GM12873 (cell line): ENCODE measurements around the gene NEDD4L.
A peak's percentile ranks its signal among the peaks of the same experiment; 100 is the strongest.

Experiments used
- CTCF ChIP-seq: IDR thresholded peaks from 2 replicates; pipeline ENCODE4 v1.5.1; 2012; ENCODE audit warnings: low read depth, mild to moderate bottlenecking, moderate library complexity, low read length, control low read depth; ENCODE audit not compliant: insufficient read depth; ENCODE audit errors: missing control alignments

Gene NEDD4L

GRCh38 chr18:58048081-58048642, 4.1 kb downstream of the NEDD4L start:
- TF ChIP-seq CTCF: no peak

DNA sequence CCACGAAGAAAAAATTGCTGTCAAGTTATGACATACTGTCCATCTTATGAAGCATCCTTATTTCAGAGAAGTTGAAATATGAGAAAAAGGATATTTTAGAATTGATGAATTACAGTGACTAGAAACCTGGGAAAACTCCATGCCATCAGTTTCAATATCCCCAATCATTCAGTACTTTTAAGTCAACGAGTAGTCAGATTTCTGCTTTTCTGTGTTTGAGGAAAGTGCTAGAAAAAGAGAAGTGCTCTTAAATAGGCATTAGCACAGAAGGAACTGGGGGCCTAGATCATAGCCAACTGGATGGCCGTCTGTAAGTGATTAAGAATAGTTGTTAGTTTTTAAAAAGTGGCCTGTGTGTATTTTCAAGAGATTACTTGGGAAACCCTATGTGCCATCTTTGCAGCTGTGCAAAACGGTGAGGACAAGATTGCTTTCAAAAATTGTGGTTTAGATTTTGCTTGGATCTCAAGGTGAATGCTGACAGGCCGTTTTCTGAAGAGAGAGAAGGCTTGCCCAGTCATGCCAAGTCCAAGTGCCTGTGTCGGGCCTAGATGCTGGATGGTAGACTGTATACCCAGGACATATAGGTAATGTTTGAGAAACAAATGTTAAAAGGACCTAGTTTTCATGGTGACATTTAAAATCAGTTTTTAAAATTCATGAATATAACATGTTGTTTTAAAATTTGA, 5.1 kb downstream of the NEDD4L start:
- no peak for TF ChIP-seq CTCF

DNA sequence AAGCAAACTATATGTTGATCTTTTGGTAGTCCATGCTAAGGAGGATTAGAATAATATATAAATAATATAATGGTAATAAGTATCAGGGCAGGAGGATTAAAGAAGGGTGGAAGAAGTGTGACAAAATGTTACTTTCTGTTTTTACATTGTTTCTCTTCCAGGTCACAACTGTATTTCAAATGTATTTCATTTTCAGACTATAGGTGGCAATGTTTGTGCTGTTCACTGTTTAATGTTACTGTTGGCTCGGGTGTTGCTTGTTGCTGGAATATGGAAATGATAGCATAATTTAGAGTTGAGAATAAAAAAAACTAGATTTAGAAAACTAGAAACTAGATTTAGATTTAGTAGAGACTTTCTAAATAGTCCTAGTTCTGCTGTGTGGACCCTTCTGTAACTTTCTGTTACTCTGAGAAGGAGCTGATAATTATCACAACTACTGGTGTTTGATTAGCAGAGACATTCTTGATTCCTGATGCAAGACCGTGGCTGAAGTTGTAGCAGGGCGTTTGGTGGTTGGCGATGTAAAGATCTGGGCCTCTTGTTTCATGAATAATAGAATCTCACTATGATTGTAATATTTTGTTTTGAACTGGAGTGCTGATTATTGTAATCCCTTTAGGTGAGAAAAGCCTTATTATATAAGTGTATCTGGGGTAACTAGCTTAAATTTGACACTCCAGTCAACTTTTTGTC, 7.9 kb downstream of the NEDD4L start:
- peak; percentile 37 for TF ChIP-seq CTCF

DNA sequence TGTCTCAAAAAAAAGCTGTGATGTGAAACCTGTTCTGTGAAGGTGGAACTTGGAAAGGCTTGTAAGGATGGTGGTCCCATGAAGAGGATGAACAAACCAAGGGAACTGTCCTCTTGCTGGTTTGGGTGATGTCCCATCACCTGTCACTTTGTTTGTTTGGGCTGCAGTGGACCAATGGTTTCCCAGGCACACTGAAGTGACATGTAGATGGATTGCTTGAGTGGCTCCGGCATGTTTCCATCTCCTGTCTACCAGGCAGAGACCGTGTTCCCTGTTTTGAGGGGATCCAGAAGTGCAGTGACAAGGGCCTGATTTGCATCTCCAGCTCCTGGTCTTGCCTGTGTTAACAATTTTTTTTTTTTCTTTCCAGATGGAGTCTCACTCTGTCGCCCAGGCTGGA, 8.9 kb downstream of the NEDD4L start:
- no peak for TF ChIP-seq CTCF

- TF ChIP-seq CTCF: no peak
Measured at GRCh38 chr18:58054041-58054781, 10.2 kb downstream of the NEDD4L start.

- no peak for TF ChIP-seq CTCF
Measured at GRCh38 chr18:58055890-58056558, 12.0 kb downstream of the NEDD4L start.
